ENCODE data around the gene AOC2. TPM values are rescaled to one million over a fixed set of nuclear protein-coding genes. Genes with fewer than 3 reads are reported as not detected.

The AOC2 gene
- total and polyA plus RNA-seq, 9 of the 15 experiments (the other 6 are each of a cell fraction or from before 2014, with no cell fraction given), result 0.08 to 0.91 (median 0.49) TPM

GRCh38 chr17:42795465-42795864 lies 48.9 kb upstream of the AOC2 start:
- WGBS (ENCODE audit: insufficient coverage, low coverage, missing lambda C conversion rate), result 82% methylated on average over 10 of the region's 10 CpGs
- TF ChIP-seq SMARCB1 (IDR thresholded peaks at IDR 0.05; ENCODE audit: insufficient read length, low read depth) (no peak), E2F8 (IDR thresholded peaks at IDR 0.05; ENCODE audit: low read depth, partially characterized antibody) (no peak), SMAD4 (CRISPR knock-in tag; conservative IDR thresholded peaks at IDR 0.05) (no peak), ARID3B (CRISPR knock-in tag; IDR thresholded peaks at IDR 0.05; ENCODE audit: borderline replicate concordance) (no peak), ZNF766 (CRISPR knock-in tag; conservative IDR thresholded peaks at IDR 0.05) (no peak), ZNF707 (CRISPR knock-in tag; conservative IDR thresholded peaks at IDR 0.05) (no peak), HMGXB4 (CRISPR knock-in tag; IDR thresholded peaks at IDR 0.05) (no peak), E2F4 (CRISPR knock-in tag; IDR thresholded peaks at IDR 0.05; ENCODE audit: low read depth) (no peak), L3MBTL2 (IDR thresholded peaks at IDR 0.05) (no peak), PHF20 (IDR thresholded peaks at IDR 0.05; ENCODE audit: partially characterized antibody) (no peak), BHLHE40 (IDR thresholded peaks at IDR 0.05; ENCODE audit: low read length) (no peak), RBM15 (IDR thresholded peaks at IDR 0.05; ENCODE audit: insufficient read depth, low read length) (no peak), TRIM25 (IDR thresholded peaks at IDR 0.05; ENCODE audit: borderline replicate concordance) (no peak)

More at GRCh38 chr17:42795465-42795864, 48.9 kb upstream of the AOC2 start:
- in situ Hi-C loops (cut with MboI) (no loop called here), intact Hi-C loops (cut with micrococcal nuclease) (no loop called here)
- H3K9ac ChIP-seq (ENCODE audit: insufficient read depth in 1 of 2, low read depth in 2 of 2, low read length in 2 of 2), result peak overlapping the region in 1 of 2 experiments; percentile 53; a peak in 1 of 4 replicates
- no peak for FAIRE-seq
- no peaks in the 10 kb centered on the region for H3K9me3 ChIP-seq (replicated peaks; ENCODE audit: control insufficient read depth, insufficient read depth, low read depth, low read length)
- no peak for DNase-seq (ENCODE audit: extremely low read depth in 1 of 4, low spot score in 3 of 4)
- no peak overlapping the region for H3K4me2 ChIP-seq (ENCODE audit: insufficient read depth, low read length)
- H3K27me3 ChIP-seq (ENCODE audit: control insufficient read depth in 2 of 2, insufficient read depth in 2 of 2, low read length in 2 of 2), result no peaks in the 10 kb centered on the region
- H3K36me3 ChIP-seq (ENCODE audit: control insufficient read depth, insufficient read depth, low read length), result peaks cover 37% of the 10 kb centered on the region
- peaks cover 17% of the 10 kb centered on the region for H3K79me2 ChIP-seq (ENCODE audit: control insufficient read depth, insufficient read depth, low read length)
- no peak for ATAC-seq
- H3K27ac ChIP-seq (ENCODE audit: extremely low read depth, low read depth, low read length), result no peak overlapping the region
- H4K20me1 ChIP-seq (replicated peaks; ENCODE audit: control insufficient read depth, insufficient read depth, low read length), result no peaks in the 10 kb centered on the region
- BruUV-seq (replicated peaks), result no TSS peak
- POLR2A ChIA-PET, result interaction anchor here (0.9 to 6.4 kb wide), 4 partner anchors 9 to 225 kb away, joined by 3 to 47 read pairs (median 8); partner anchors contain the start of gene WNK4
- H3K9me1 ChIP-seq (ENCODE audit: control insufficient read depth, insufficient read depth, low read length), result no peaks in the 10 kb centered on the region
- no peak overlapping the region for H2AFZ ChIP-seq (ENCODE audit: low read depth, low read length)
- CTCF ChIA-PET (ENCODE audit: low intra/inter-chr PET ratio), result no interaction called here
- H3K4me1 ChIP-seq (replicated peaks in 1 of 2; ENCODE audit: control insufficient read depth in 2 of 2, insufficient read depth in 2 of 2, low read length in 2 of 2), result peaks cover 14 to 36% of the 10 kb centered on the region in 2 experiments
- H3K4me3 ChIP-seq, result no peak overlapping the region
